Adipocyte (in vitro differentiated cells): Measurements from ENCODE around the gene TTF1.

ENCODE experiments used
- DNase-seq: peaks from one replicate; pipeline ENCODE4 v3.0.0-alpha.2; 2015; ENCODE audit warnings: low read depth
- H3K27me3 ChIP-seq: replicated peaks from 2 replicates; pipeline ENCODE4 v1.7.0; 2013; ENCODE audit warnings: mild to moderate bottlenecking, low read length, moderate library complexity; ENCODE audit not compliant: control insufficient read depth, insufficient read depth
- H3K36me3 ChIP-seq: 2 replicates; pipeline ENCODE4 v1.7.0; 2013; ENCODE audit warnings: low read length, mild to moderate bottlenecking, moderate library complexity; ENCODE audit not compliant: control insufficient read depth, insufficient read depth, severe bottlenecking
- H3K4me1 ChIP-seq: 2 replicates; pipeline ENCODE4 v1.7.0; 2013; ENCODE audit warnings: mild to moderate bottlenecking, low read length, moderate library complexity; ENCODE audit not compliant: control insufficient read depth, insufficient read depth
- H3K4me3 ChIP-seq: 2 replicates; pipeline ENCODE4 v1.7.0; 2013; ENCODE audit warnings: mild to moderate bottlenecking, low read length, moderate library complexity
- H3K9ac ChIP-seq: 2 replicates; pipeline ENCODE4 v1.7.0; 2013; ENCODE audit warnings: mild to moderate bottlenecking, low read length, moderate library complexity
- H3K9me3 ChIP-seq: 2 replicates; pipeline ENCODE4 v1.7.0; 2013; ENCODE audit warnings: mild to moderate bottlenecking, low read length, moderate library complexity; ENCODE audit not compliant: control insufficient read depth

TTF1 gene

DNA sequence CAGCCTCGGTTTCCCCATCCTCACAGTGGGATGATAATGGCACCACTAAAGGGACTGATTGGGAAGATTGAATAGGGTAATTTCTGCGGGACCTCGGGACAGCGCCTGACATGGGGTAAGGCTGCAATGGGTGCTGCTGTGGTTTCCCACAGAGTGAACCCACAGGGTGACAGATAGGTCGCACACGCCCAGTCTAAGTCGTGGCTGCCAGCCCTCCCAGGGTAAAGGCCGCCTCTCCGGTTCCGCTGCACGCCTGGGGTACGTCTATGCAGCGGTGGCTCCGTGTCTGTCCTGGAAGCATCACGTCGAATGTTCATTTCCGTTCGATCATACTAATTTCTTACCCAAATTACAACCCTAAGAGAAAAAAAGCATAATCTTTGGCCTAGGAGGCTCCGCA, 4.0 kb upstream of the TTF1 start:
- Histone ChIP-seq H3K9me3 (peaks cover 7% of the 10 kb centered on the region), H3K4me3 (no peak overlapping the region), H3K4me1 (peaks cover 8% of the 10 kb centered on the region), H3K36me3 (no peaks in the 10 kb centered on the region), H3K9ac (no peak overlapping the region), H3K27me3 (peaks cover 63% of the 10 kb centered on the region)
- no peak for DNase-seq

DNA sequence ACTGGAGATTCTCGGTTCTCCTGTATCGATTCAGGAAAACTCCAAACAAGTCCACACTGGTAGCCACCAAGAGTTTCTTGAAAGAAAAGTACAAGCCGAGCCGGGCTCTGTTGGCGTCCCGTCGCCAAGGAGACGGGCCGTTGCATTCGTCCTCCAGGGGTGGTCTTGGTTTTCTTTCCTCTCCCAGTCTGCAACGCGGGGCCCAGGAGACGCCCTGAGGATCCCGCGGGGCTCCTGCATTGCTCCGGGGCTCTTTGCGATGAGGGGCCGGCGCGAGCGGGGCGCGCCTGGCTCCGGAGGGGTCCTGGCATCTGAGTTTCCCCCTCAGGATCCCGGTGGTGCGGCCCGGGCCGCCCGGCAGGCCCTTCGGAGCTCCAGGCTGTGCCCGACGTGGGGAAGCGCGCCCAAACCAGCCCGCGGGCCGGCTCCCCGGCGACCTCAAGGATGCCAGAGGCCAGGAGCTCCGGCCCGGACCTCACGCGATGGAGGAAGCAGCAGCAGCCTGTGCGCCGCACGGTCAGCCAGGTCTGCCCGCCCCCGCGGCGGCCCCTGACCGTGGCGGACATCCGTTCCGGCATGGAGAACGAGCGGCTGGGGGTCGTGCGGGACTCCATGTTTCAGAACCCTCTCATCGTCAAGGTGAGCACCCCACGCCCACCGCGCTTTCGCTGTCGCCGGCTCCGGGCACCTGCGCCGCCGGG, 3.3 kb upstream of the TTF1 start, which contains the start of gene CFAP77:
TSS of gene CFAP77 (plus strand) at position 384 of the 701 bp plus-strand sequence. CDS start at position 445, 61 bp downstream.
- Histone ChIP-seq H3K9ac (peak within 1 kb of the TSS; percentile 61), H3K4me3 (peak within 1 kb of the TSS; percentile 66), H3K27me3 (peaks cover 56% of the 10 kb centered on the region), H3K9me3 (peaks cover 7% of the 10 kb centered on the region), H3K4me1 (peaks cover 10% of the 10 kb centered on the region), H3K36me3 (no peaks in the 10 kb centered on the region)
- peak; percentile 82 for DNase-seq

DNA sequence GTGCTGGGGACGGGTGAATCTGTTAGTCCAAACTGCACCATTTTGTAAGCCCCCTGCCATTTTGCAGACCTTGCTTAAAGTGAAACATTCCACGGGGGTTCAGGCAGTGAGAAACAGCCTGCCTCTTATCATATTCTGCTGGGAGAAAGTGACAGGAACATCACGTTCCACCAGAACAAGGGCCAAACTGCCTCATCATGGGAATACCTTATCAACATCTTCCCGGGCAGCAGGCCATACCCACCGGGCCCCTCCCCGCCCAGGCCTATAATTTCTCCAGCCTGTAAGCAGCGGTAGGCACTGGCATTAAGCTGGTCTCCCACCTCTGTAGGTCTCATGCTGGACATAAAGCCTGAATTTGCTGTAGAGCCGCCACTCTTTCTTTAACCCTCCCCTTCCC, 1.9 kb upstream of the TTF1 start:
- Histone ChIP-seq H3K4me1 (peaks cover 17% of the 10 kb centered on the region), H3K9me3 (peaks cover 7% of the 10 kb centered on the region), H3K4me3 (no peak overlapping the region), H3K9ac (no peak overlapping the region), H3K36me3 (no peaks in the 10 kb centered on the region), H3K27me3 (peaks cover 42% of the 10 kb centered on the region)
- no peak for DNase-seq

DNA sequence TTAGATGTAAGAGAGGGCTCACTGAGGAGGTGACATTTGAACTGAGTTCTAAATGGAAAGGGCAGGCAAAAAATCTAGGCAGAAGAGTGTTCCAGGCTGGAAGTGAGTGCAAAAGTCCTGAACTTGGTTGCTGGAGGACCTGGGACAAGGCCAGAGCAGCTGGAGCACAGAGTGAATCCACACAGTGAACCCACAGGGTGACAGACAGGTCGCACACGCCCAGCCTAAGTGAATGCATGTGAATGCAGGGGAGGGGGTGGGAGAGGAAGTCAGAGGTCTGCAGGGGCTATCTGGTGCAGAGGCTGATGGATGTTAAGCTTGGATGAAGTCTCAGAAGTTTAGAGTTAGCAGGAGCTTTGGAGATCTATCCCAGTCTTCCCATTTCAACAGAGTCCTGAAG, 556 bp upstream of the TTF1 start:
- peaks cover 4% of the 10 kb centered on the region for H3K9me3 ChIP-seq
- DNase-seq = no peak
- peak overlapping the region; percentile 87 for H3K9ac ChIP-seq
- H3K4me1 ChIP-seq = peaks cover 17% of the 10 kb centered on the region
- H3K36me3 ChIP-seq = peaks cover 5% of the 10 kb centered on the region
- H3K4me3 ChIP-seq = peak overlapping the region; percentile 93
- peaks cover 28% of the 10 kb centered on the region for H3K27me3 ChIP-seq

DNA sequence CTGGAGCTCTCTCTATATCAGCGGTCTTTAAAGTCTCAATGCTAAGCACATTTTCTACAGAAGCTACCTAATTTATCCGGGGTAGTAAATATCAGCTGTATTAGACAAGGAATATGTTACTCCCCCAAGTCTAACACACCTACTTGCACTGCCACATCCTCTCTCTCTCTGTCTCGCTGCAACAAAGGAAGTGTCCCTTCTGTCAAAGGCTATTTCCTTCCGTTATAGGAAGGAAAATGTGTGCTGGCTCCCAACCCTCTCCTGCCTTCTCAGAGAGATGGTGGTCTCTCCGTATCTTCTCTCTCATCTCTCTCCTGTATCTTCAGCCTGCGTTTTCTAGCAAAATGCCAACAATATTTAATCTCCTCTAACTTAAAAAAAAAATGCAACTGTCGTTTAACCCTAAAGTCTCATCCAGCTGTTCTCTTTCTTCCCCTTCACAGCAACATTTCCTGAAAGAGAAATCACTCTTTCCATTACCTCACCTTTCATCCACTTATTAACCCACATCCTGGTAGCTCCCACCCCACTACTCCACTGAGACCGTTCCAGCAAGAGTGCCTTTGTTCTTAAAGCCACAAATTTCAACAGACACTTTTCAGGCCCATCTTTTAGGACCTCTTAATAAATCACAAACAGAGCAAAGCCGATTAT, 2.3 kb downstream of the TTF1 start:
- peaks cover 4% of the 10 kb centered on the region for H3K27me3 ChIP-seq
- peaks cover 17% of the 10 kb centered on the region for H3K4me1 ChIP-seq
- no peak overlapping the region for H3K4me3 ChIP-seq
- peaks cover 19% of the 10 kb centered on the region for H3K36me3 ChIP-seq
- H3K9me3 ChIP-seq = no peaks in the 10 kb centered on the region
- DNase-seq = no peak
- H3K9ac ChIP-seq = no peak overlapping the region

DNA sequence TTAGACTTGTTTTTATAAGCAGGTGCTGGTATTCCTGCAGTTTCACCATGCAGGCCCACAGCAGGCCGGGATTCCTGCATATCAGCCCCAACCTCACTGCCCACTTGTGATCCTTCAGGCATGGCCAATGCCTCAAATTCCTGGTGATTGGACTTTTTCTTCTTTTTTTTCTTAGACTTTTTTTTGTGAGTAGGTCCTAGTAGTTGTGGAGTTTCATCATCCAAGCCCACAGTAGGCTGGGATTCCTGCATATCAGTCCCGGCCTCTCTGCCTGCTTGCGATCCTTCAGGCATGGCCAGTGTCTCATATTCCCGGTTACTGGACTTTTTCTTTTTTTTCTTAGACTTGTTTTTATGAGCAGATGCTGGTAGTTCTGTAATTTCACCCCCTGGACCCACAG, 4.8 kb downstream of the TTF1 start:
- Histone ChIP-seq H3K4me3 (no peak overlapping the region), H3K27me3 (no peaks in the 10 kb centered on the region), H3K9me3 (no peaks in the 10 kb centered on the region), H3K9ac (no peak overlapping the region), H3K36me3 (peaks cover 41% of the 10 kb centered on the region), H3K4me1 (peaks cover 14% of the 10 kb centered on the region)
- no peak for DNase-seq

DNA sequence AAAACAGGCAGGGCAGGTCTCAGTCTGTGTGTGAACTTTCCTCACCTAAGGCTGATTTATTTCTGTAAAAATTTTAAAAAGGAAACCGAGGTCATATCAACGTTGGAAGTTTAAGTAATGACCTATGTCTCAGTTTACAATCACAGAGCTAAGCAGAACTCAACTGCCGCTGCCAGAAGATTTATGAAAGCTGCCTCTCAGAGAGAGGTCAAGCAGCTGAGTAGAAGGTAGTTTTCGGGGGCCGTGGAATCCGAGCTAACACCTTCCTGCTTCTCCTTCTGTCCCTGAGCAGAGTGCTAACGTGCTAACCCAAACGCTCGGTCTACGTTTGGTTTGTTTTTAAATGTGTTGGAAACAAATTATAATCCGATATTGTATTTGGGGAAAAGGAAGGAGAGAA, 11.1 kb downstream of the TTF1 start:
- Histone ChIP-seq H3K9me3 (no peaks in the 10 kb centered on the region), H3K36me3 (peaks cover 82% of the 10 kb centered on the region), H3K4me3 (no peak overlapping the region), H3K4me1 (no peaks in the 10 kb centered on the region), H3K9ac (no peak overlapping the region), H3K27me3 (no peaks in the 10 kb centered on the region)
- no peak for DNase-seq

DNA sequence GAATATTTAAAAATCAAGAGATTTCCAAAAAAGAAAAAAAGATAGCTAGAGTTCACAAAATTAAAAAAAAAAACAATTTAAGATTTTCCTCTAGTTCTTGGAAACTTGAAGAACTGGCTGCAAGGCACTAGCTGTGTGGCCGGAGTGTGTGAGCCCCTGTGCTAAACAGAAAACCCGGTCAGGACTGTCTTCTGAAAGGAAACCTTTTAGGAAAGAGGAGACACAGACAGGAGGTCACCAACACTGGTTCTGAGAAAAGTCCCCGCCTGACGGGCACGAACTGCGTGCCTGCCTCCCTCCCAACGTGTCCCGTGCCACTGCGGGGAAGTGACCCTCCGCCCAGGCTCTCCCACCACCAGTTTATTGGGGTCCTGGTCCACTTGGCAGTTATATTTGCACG, 15.2 kb downstream of the TTF1 start:
- peaks cover 89% of the 10 kb centered on the region for H3K36me3 ChIP-seq
- no peaks in the 10 kb centered on the region for H3K27me3 ChIP-seq
- no peak overlapping the region for H3K9ac ChIP-seq
- H3K4me1 ChIP-seq = no peaks in the 10 kb centered on the region
- DNase-seq = no peak
- no peaks in the 10 kb centered on the region for H3K9me3 ChIP-seq
- no peak overlapping the region for H3K4me3 ChIP-seq

DNA sequence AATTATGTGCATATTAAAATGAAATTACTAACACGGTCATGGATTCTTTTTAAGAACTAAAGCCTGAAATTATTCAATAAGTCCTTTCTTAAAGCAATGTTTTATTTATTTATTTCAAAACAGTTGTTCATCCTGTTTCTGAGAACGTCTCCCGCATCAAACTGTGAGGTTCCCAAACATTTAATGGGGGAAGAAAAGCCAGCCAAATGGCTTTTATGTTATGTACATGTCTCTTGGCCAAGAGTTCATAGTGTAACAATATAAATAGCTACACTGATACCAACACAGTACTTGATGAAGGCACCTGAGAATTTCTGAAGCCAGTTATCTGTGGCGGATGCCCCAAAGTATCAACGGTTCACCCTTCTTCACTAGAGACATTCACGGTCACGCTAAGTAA, 15.7 kb downstream of the TTF1 start:
- H3K9ac ChIP-seq = no peak overlapping the region
- H3K36me3 ChIP-seq = peaks cover 89% of the 10 kb centered on the region
- no peaks in the 10 kb centered on the region for H3K27me3 ChIP-seq
- no peaks in the 10 kb centered on the region for H3K4me1 ChIP-seq
- no peaks in the 10 kb centered on the region for H3K9me3 ChIP-seq
- no peak for DNase-seq
- H3K4me3 ChIP-seq = no peak overlapping the region

DNA sequence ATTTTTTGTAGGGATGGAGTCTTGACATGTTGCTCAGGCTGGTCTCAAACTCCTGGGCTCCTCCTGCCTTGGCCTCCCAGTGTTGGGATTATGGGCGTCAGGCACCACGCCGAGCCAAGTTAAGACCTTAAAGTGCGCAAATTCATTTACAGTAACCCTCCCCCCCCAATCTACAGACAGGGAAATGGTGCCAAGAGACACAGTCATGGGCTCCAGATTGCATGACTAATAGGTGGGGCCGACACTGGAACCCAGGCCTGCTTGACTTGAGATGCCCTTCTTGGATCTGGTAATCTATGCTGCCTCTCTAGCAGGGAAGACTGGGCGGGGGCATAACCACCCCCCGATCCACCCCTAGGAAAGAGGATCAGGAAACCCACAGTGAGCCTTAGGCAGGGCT, 19.5 kb downstream of the TTF1 start:
- H3K9ac ChIP-seq = no peak overlapping the region
- no peak for DNase-seq
- no peaks in the 10 kb centered on the region for H3K27me3 ChIP-seq
- H3K9me3 ChIP-seq = no peaks in the 10 kb centered on the region
- no peaks in the 10 kb centered on the region for H3K4me1 ChIP-seq
- no peak overlapping the region for H3K4me3 ChIP-seq
- H3K36me3 ChIP-seq = peaks cover 84% of the 10 kb centered on the region

DNA sequence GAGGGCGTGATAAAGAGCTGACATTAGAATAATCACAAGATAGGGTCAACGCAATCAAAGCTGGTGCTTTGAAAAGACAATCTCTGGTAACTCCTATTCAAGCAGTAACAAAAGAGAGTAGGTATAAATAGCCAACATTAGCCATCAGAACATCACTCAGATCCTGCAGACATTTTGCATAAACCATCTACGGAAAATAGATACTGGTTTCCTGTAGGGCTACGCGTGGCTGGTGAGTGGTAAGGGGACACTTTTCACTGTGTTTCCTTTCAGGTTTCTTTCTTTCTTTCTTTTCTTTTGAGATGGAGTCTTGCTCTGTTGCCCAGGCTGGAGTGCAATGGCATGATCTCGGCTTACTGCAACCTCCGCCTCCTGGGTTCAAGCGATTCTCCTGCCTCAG, 22.3 kb downstream of the TTF1 start:
- Histone ChIP-seq H3K27me3 (no peaks in the 10 kb centered on the region), H3K36me3 (peaks cover 71% of the 10 kb centered on the region), H3K4me1 (no peaks in the 10 kb centered on the region), H3K9ac (no peak overlapping the region), H3K9me3 (no peaks in the 10 kb centered on the region), H3K4me3 (no peak overlapping the region)
- DNase-seq = no peak
